ENCODE measurements around the gene MACROD2.
"Not testable (repeated sequence)": the region's sequence is repeated elsewhere in the genome, so short reads cannot be mapped to it uniquely, and the experiment has no call there.

Gene MACROD2

GRCh38 chr20:14193443-14193842 is 198.1 kb downstream of the MACROD2 start:
- DNase-seq (ENCODE audit: low spot score) = no peak

GRCh38 chr20:14193885-14194284 is 198.6 kb downstream of the MACROD2 start:
- no peak for DNase-seq (ENCODE audit: low spot score)

GRCh38 chr20:14197097-14197496 is 201.8 kb downstream of the MACROD2 start:
- no peak for DNase-seq (ENCODE audit: low spot score)

- DNase-seq (ENCODE audit: low spot score) = no peak
These were observed 203.1 kb downstream of the MACROD2 start for GRCh38 chr20:14198416-14198815.

- DNase-seq (ENCODE audit: low spot score) = no peak
These were observed 203.8 kb downstream of the MACROD2 start for GRCh38 chr20:14199111-14199510.

GRCh38 chr20:14203657-14204056 is 208.3 kb downstream of the MACROD2 start:
- DNase-seq (ENCODE audit: low spot score) = no peak

GRCh38 chr20:14207591-14207990 is 212.3 kb downstream of the MACROD2 start:
- no peak for DNase-seq (ENCODE audit: low spot score)

GRCh38 chr20:14208956-14209355 is 213.6 kb downstream of the MACROD2 start:
- no peak for DNase-seq (ENCODE audit: low spot score)

- DNase-seq (ENCODE audit: low spot score) = no peak
These were observed 214.8 kb downstream of the MACROD2 start for GRCh38 chr20:14210146-14210545.

- DNase-seq (ENCODE audit: low spot score) = no peak
These were observed 218.7 kb downstream of the MACROD2 start for GRCh38 chr20:14214046-14214445.

GRCh38 chr20:14215880-14216279 is 220.6 kb downstream of the MACROD2 start:
- DNase-seq (ENCODE audit: low spot score) = not testable (repeated sequence)

GRCh38 chr20:14219801-14220461 is 224.6 kb downstream of the MACROD2 start:
- peak; percentile 45 for DNase-seq (ENCODE audit: low spot score)

GRCh38 chr20:14220986-14221385 is 225.7 kb downstream of the MACROD2 start:
- DNase-seq (ENCODE audit: low spot score) = no peak

- DNase-seq (ENCODE audit: low spot score) = no peak
These were observed 228.5 kb downstream of the MACROD2 start for GRCh38 chr20:14223806-14224205.

- not testable (repeated sequence) for DNase-seq (ENCODE audit: low spot score)
These were observed 231.0 kb downstream of the MACROD2 start for GRCh38 chr20:14226051-14227049.

- DNase-seq (ENCODE audit: low spot score) = no peak
These were observed 237.3 kb downstream of the MACROD2 start for GRCh38 chr20:14232650-14233049.

- DNase-seq (ENCODE audit: low spot score) = no peak
These were observed 239.5 kb downstream of the MACROD2 start for GRCh38 chr20:14234666-14235295.

GRCh38 chr20:14235355-14235754 is 240.0 kb downstream of the MACROD2 start:
- DNase-seq (ENCODE audit: low spot score) = no peak

GRCh38 chr20:14245368-14245970 is 250.2 kb downstream of the MACROD2 start:
- DNase-seq (ENCODE audit: low spot score) = no peak

GRCh38 chr20:14259689-14260088 is 264.4 kb downstream of the MACROD2 start:
- DNase-seq (ENCODE audit: low spot score) = no peak

GRCh38 chr20:14260367-14260766 is 265.1 kb downstream of the MACROD2 start:
- no peak for DNase-seq (ENCODE audit: low spot score)

GRCh38 chr20:14264869-14265268 is 269.6 kb downstream of the MACROD2 start:
- DNase-seq (ENCODE audit: low spot score) = peak; percentile 34
